H1 (cell line): ENCODE data around the gene BARX1. TPM values are rescaled to one million over a fixed set of nuclear protein-coding genes. Genes with fewer than 3 reads are reported as not detected.
"Not testable (repeated sequence)": the region's sequence is repeated elsewhere in the genome, so short reads cannot be mapped to it uniquely, and the experiment has no call there.

Experiments
- CTCF ChIA-PET: fragments of 300-600 bp; sonication (Branson Sonifier 250); formaldehyde crosslinking; loops from one replicate; lab custom pipeline; 2021; ENCODE audit not compliant: partially characterized antibody; lab: Charles Lee
- POLR2A ChIA-PET: fragments of 300-600 bp; sonication (Branson Sonifier 250); formaldehyde crosslinking; loops from one replicate; lab custom pipeline; 2021; ENCODE audit warnings: inconsistent platforms; ENCODE audit not compliant: partially characterized antibody; lab: Charles Lee
- DNase-seq, 2 experiments: peaks; one replicate each; pipeline versions ENCODE4 v3.0.0 to v3.0.0-alpha.2; 2010 to 2022; ENCODE audit warnings: low spot score in 2 of 2, low read depth in 1 of 2, mixed read lengths in 1 of 2
- FAIRE-seq: peaks from 2 replicates; lab custom pipeline; 2011; peaks lifted over from hg19 to GRCh38; lab: Jason Lieb, UNC
- H2AFZ ChIP-seq: 2 replicates; pipeline ENCODE4 v1.8.1; 2012; ENCODE audit warnings: low read length, inconsistent platforms
- H2AK5ac ChIP-seq: 2 replicates; pipeline ENCODE4 v1.6.1; 2013; ENCODE audit warnings: low read depth, low read length
- H2BK120ac ChIP-seq: replicated peaks from 2 replicates; pipeline ENCODE3; 2013; ENCODE audit warnings: low read depth, low read length, inconsistent platforms
- H2BK12ac ChIP-seq: 2 replicates; pipeline ENCODE4 v1.6.1; 2013; ENCODE audit warnings: low read depth, low read length
- H2BK15ac ChIP-seq: 2 replicates; pipeline ENCODE4 v1.6.1; 2013; ENCODE audit warnings: low read length
- H2BK20ac ChIP-seq: 2 replicates; pipeline ENCODE4 v1.6.1; 2013; ENCODE audit warnings: low read length
- H2BK5ac ChIP-seq: 2 replicates; pipeline ENCODE4 v1.6.1; 2013; ENCODE audit warnings: low read depth, low read length
- H3K14ac ChIP-seq: 2 replicates; pipeline ENCODE4 v1.6.1; 2013; ENCODE audit warnings: inconsistent platforms; ENCODE audit not compliant: insufficient read length
- H3K18ac ChIP-seq: 2 replicates; pipeline ENCODE4 v1.6.1; 2013; ENCODE audit warnings: low read length; ENCODE audit errors: extremely low read depth
- H3K23ac ChIP-seq: 2 replicates; pipeline ENCODE4 v1.6.1; 2013; ENCODE audit warnings: inconsistent platforms; ENCODE audit not compliant: insufficient read length
- H3K23me2 ChIP-seq: 2 replicates; pipeline ENCODE4 v1.6.1; 2013; ENCODE audit warnings: low read depth, low read length
- H3K27ac ChIP-seq: 2 replicates; pipeline ENCODE4 v1.6.1; 2011; ENCODE audit warnings: low read depth, low read length, inconsistent platforms
- H3K27me3 ChIP-seq, 4 experiments: replicated peaks in 1 of 4; 1 replicate in 1 of 4; 2 replicates in 3 of 4; pipeline versions ENCODE4 v1.6.1 to v1.8.1; 2011 to 2013; ENCODE audit warnings: low read length in 3 of 4, mild to moderate bottlenecking in 3 of 4, inconsistent platforms in 2 of 4, mixed read lengths in 2 of 4, moderate library complexity in 1 of 4; ENCODE audit not compliant: control insufficient read depth in 3 of 4, insufficient read depth in 3 of 4; ENCODE audit errors: extremely low read depth in 1 of 4
- H3K36me3 ChIP-seq, 4 experiments: 2 replicates each; pipeline versions ENCODE4 v1.6.1 to v1.8.1; 2011 to 2013; ENCODE audit warnings: mild to moderate bottlenecking in 4 of 4, low read length in 3 of 4, moderate library complexity in 2 of 4, control low read depth in 1 of 4, inconsistent platforms in 1 of 4; ENCODE audit not compliant: insufficient read depth in 4 of 4, control insufficient read depth in 2 of 4
- H3K4ac ChIP-seq: replicated peaks from 2 replicates; pipeline ENCODE3; 2013; ENCODE audit warnings: low read length, low read depth, mixed read lengths, inconsistent platforms; ENCODE audit not compliant: insufficient read length
- H3K4me1 ChIP-seq, 4 experiments: replicated peaks in 1 of 4; 1 replicate in 1 of 4; 2 replicates in 3 of 4; pipeline versions ENCODE4 v1.6.1 to v1.8.1; 2011 to 2013; ENCODE audit warnings: low read length in 3 of 4, inconsistent platforms in 2 of 4, mixed read lengths in 1 of 4; ENCODE audit not compliant: insufficient read depth in 4 of 4, control insufficient read depth in 3 of 4
- H3K4me2 ChIP-seq, 2 experiments: 2 replicates each; pipeline versions ENCODE4 v1.6.1 to v1.8.1; 2011 to 2013; ENCODE audit warnings: low read depth in 2 of 2, low read length in 2 of 2, control low read depth in 1 of 2, inconsistent platforms in 1 of 2, mild to moderate bottlenecking in 1 of 2; ENCODE audit not compliant: insufficient read depth in 1 of 2
- H3K4me3 ChIP-seq, 4 experiments: fragments of 200-600, 300-600 bp in 1 of 4; sonication (generic), shearing (Covaris generic), sonication (Bioruptor Twin) in 1 of 4; 2 replicates each; pipeline versions ENCODE4 v1.5.1 to v1.8.1; 2011 to 2016; ENCODE audit warnings: low read length in 4 of 4, low read depth in 3 of 4, control low read depth in 2 of 4, inconsistent platforms in 2 of 4, mild to moderate bottlenecking in 2 of 4, mixed read lengths in 1 of 4, moderate library complexity in 1 of 4; ENCODE audit not compliant: insufficient read depth in 2 of 4; ENCODE audit errors: extremely low read depth in 1 of 4
- H3K56ac ChIP-seq: replicated peaks from 2 replicates; pipeline ENCODE3; 2013; ENCODE audit warnings: low read depth, mild to moderate bottlenecking, mixed read lengths, low read length, inconsistent platforms; ENCODE audit not compliant: insufficient read length
- H3K79me1 ChIP-seq: 2 replicates; pipeline ENCODE4 v1.6.1; 2013; ENCODE audit warnings: low read depth, low read length, control low read depth
- H3K79me2 ChIP-seq, 2 experiments: 2 replicates each; pipeline versions ENCODE4 v1.6.1 to v1.8.1; 2012 to 2013; ENCODE audit warnings: low read length in 2 of 2, mild to moderate bottlenecking in 2 of 2, inconsistent platforms in 1 of 2; ENCODE audit not compliant: insufficient read depth in 2 of 2, control insufficient read depth in 1 of 2
- H3K9ac ChIP-seq, 4 experiments: replicated peaks in 1 of 4; 1 replicate in 1 of 4; 2 replicates in 3 of 4; pipeline versions ENCODE4 v1.6.1 to v1.8.1; 2011 to 2013; ENCODE audit warnings: low read depth in 3 of 4, low read length in 3 of 4, control low read depth in 2 of 4, mild to moderate bottlenecking in 2 of 4, moderate library complexity in 2 of 4, inconsistent platforms in 1 of 4; ENCODE audit errors: extremely low read depth in 1 of 4
- H3K9me3 ChIP-seq, 2 experiments: 2 replicates each; pipeline versions ENCODE4 v1.6.1 to v1.8.1; 2012 to 2013; ENCODE audit warnings: mild to moderate bottlenecking in 2 of 2, moderate library complexity in 2 of 2, control low read depth in 1 of 2, inconsistent platforms in 1 of 2, low read depth in 1 of 2, low read length in 1 of 2, mixed read lengths in 1 of 2; ENCODE audit not compliant: insufficient read depth in 2 of 2
- H4K20me1 ChIP-seq, 2 experiments: replicated peaks in 1 of 2; 2 replicates each; pipeline versions ENCODE3 to v1.8.1; 2011 to 2013; ENCODE audit warnings: inconsistent platforms in 2 of 2, low read length in 2 of 2, mild to moderate bottlenecking in 1 of 2; ENCODE audit not compliant: insufficient read depth in 2 of 2, control insufficient read depth in 1 of 2
- H4K5ac ChIP-seq: 2 replicates; pipeline ENCODE4 v1.6.1; 2013; ENCODE audit warnings: low read length, low read depth, mixed read lengths, inconsistent platforms; ENCODE audit not compliant: insufficient read length
- H4K8ac ChIP-seq: 2 replicates; pipeline ENCODE4 v1.8.0; 2013; ENCODE audit warnings: mild to moderate bottlenecking, moderate library complexity, low read length, inconsistent platforms; ENCODE audit not compliant: insufficient read depth; ENCODE audit errors: extremely low read depth
- H4K91ac ChIP-seq: replicated peaks from 2 replicates; pipeline ENCODE3; 2013; ENCODE audit warnings: low read length, mixed read lengths, inconsistent platforms; ENCODE audit not compliant: insufficient read length
- WGBS, 2 experiments: shearing (Covaris generic) in 1 of 2; methylation state at CpG; one replicate each; pipeline versions ENCODE4 v1.1.6 to v1.1.7; 2013 to 2015; ENCODE audit warnings: low lambda C conversion rate in 2 of 2, mixed read lengths in 2 of 2, inconsistent platforms in 1 of 2, low coverage in 1 of 2, missing lambda C conversion rate in 1 of 2; ENCODE audit not compliant: insufficient replicate concordance in 2 of 2, insufficient coverage in 1 of 2, insufficient read length in 1 of 2; ENCODE audit errors: extremely low coverage in 1 of 2, missing lambda C conversion rate in 1 of 2; 5-methylcytosine and 5-hydroxymethylcytosine counted together
- polyA plus RNA-seq, 7 experiments: library from polyadenylated mRNA; depleted of rRNA in 3 of 7; stranded (reverse) in 5 of 7; unstranded in 2 of 7; fragments of >200 nt in 5 of 7; fragments of 200-250 nt in 2 of 7; gene quantifications; 1 replicate in 5 of 7; 2 replicates in 1 of 7; 4 replicates in 1 of 7; pipeline versions ENCODE4 v1.2.1 to v1.2.3, GENCODE V29; 2011 to 2013; ENCODE audit warnings: missing spikeins in 2 of 7, mixed read lengths in 2 of 7
- total RNA-seq: library from RNA; stranded (reverse); fragmentation: NEBNext Ultra II Directional; extraction: Animal tissue kit (Norgen Biotek cat#: 25700); gene quantifications from 2 replicates; pipeline ENCODE4 v1.2.1, GENCODE V29; 2021

The BARX1 gene
- total and polyA plus RNA-seq, 2 of the 8 experiments (the other 6 are each of a cell fraction or from before 2014, with no cell fraction given): 0.79 to 2.6 TPM

DNA sequence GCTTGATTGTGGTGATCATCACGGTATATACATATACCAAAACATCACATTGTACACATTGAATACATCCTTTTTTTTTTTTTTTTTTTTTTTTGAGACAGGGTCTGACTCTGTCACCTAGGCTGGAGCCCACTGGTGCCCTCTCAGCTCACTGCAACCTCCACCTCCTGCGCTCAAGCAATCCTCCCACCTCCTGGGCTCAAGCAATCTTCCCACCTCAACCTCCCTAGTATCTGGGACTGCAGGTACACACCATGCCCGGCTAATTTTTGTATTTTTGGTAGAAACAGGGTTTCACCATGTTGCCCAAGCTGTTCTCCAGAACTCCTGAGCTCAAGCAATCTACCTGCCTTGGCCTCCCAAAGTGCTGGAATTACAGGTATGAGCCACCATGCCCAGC, 8.3 kb upstream of the BARX1 start:
- not testable (repeated sequence) for H3K79me2 ChIP-seq, H2AK5ac ChIP-seq, H3K9me3 ChIP-seq, H3K79me1 ChIP-seq, H2BK5ac ChIP-seq, H2BK20ac ChIP-seq, H3K4me2 ChIP-seq, H3K36me3 ChIP-seq, H2BK15ac ChIP-seq, H2BK12ac ChIP-seq, H3K56ac ChIP-seq, FAIRE-seq, H3K23ac ChIP-seq, H3K18ac ChIP-seq, H3K4me3 ChIP-seq, H4K5ac ChIP-seq, H3K23me2 ChIP-seq, H2BK120ac ChIP-seq, H4K91ac ChIP-seq, H3K27ac ChIP-seq, H3K14ac ChIP-seq, H4K8ac ChIP-seq, H3K4ac ChIP-seq, H2AFZ ChIP-seq, H3K9ac ChIP-seq
- POLR2A ChIA-PET: interaction anchor here (0.7 kb wide), 1 partner anchor 249 kb away, joined by 3 read pairs; no protein-coding TSS in a partner anchor
- 66% methylated on average over 3 of the region's 3 CpGs; no CpG with 5 or more reads in 1 of the 2 experiments for WGBS, 2 experiments
- DNase-seq: peak in 1 of 2 experiments; percentile 28
- peaks cover 0 to 18% (median 10%) of the 10 kb centered on the region in 4 experiments; a peak in 6 of 7 replicates for H3K4me1 ChIP-seq
- H4K20me1 ChIP-seq: peaks cover 2 to 11% of the 10 kb centered on the region in 2 experiments
- peaks cover 33 to 44% (median 41%) of the 10 kb centered on the region in 4 experiments for H3K27me3 ChIP-seq
- CTCF ChIA-PET: interaction anchor here (0.6 to 11.8 kb wide), 35 partner anchors 8 to 1121 kb away, joined by 3 to 146 read pairs (median 5); no protein-coding TSS in a partner anchor
